ENCODE measurements around the gene DCAF10.

The DCAF10 gene

DNA sequence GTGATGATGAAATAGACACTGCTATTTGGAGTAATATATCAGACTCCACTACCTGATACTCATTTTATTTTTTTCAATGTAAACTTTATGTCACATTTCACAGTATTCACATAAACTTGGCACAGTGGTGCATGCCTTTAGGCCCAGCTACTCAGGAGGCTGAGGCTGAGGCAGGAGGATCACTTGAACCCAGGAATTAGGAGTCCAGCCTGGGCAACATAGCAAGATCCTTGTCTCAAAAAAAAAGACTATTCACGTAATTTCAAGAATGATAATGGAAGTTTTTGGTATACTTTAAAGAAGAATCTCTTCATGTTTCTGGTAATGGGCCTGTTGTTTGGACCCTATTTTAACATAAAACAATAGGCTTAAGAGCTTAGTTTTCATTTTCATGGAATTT lies 56.0 kb downstream of the DCAF10 start:
- in situ Hi-C loops (cut with MboI; ENCODE audit: low sequenced_read_pairs) = no loop called here

DNA sequence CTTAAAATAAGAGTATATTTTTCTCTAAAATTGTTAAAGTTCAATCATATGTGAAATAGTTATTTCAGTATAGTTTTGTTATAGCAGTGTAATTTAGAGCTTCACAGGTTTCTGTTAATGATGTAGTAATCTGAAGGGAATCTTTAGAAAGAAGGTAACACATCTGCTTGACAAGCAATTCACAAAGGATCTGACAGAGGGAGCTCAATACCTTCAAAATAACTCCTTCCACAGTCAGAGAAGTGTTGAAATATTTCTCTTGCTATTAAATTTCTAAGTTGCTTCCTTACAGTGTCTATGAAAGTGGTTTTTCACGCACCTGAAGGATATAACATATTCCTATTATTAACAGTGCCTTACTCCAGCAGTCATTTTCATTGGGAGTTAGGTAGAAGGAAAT lies 58.4 kb downstream of the DCAF10 start:
- in situ Hi-C loops (cut with MboI; ENCODE audit: low sequenced_read_pairs) = no loop called here

- in situ Hi-C loops (cut with MboI; ENCODE audit: low sequenced_read_pairs) = no loop called here
Observed at GRCh38 chr9:37862530-37862929, 61.9 kb downstream of the DCAF10 start.

DNA sequence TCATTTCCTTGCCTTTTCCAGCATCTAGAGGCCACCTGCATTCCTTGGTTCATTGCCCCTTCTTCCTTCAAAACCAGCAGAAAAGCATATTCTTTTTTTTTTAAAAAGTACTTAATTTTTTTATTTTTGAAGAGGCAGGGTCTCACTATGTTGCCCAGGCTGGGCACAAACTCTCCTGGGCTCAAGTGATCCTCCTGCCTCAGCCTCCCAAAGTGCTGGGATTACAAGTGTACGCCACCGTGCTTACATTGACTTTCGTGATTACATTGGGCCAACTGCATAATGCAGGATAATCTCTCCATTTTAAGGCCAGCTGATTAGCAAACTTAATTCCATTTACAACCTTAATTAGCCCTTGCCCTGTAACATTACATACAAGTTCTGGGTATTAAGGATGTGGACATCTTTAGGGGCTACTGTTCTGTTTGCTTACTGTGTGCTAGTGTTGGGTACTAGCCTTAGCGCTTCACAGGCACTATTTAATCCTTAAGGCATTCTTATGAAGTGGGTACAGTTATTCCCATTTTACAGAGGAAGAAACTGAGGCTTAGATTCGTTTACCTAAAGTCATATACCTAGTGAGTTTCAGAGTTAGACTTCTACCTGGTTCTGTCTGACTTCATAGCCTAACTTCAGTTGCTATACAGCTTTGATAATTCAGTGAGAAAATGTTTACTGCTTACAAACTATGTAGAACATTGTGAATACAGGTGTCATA lies 69.6 kb downstream of the DCAF10 start:
- in situ Hi-C loops (cut with MboI; ENCODE audit: low sequenced_read_pairs) = no loop called here

GRCh38 chr9:37870799-37871176 lies 70.2 kb downstream of the DCAF10 start:
- in situ Hi-C loops (cut with MboI; ENCODE audit: low sequenced_read_pairs) = no loop called here

- in situ Hi-C loops (cut with MboI; ENCODE audit: low sequenced_read_pairs) = no loop called here
Observed at GRCh38 chr9:37873955-37874354, 73.4 kb downstream of the DCAF10 start.

- in situ Hi-C loops (cut with MboI; ENCODE audit: low sequenced_read_pairs) = loop anchor here (25.0 kb wide), 1 partner anchor 289 kb away; the partner anchor contains the start of genes FBXO10 and TOMM5
Observed at GRCh38 chr9:37876376-37876775, 75.8 kb downstream of the DCAF10 start.

DNA sequence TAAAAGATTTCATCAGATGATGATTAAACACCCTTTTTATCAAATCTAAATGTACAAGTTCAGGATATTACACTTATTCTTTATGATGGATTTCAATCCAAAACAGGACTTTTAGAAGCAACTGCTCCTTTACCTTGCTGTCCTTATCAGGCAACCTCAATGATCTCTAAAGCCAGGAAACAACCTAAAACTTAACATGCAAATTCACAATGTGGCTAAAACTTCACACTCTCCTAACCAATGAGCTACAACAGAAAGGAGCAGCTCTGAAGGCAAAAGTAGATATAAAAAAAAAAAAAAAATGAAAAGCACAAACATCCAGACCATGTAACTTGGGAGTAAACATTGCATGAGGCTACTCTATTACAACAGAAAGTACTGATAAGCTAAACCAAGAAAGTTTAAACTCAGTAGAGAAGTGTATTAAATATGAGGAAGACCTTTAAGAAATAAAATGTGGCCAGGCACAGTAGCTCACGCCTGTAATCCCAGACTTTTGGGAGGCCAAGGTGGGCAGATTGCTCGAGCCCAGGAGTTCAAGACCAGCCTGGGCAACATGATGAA lies 80.4 kb downstream of the DCAF10 start:
- in situ Hi-C loops (cut with MboI; ENCODE audit: low sequenced_read_pairs) = loop anchor here (25.0 kb wide), 1 partner anchor 294 kb away; the partner anchor contains the start of genes FBXO10 and TOMM5

DNA sequence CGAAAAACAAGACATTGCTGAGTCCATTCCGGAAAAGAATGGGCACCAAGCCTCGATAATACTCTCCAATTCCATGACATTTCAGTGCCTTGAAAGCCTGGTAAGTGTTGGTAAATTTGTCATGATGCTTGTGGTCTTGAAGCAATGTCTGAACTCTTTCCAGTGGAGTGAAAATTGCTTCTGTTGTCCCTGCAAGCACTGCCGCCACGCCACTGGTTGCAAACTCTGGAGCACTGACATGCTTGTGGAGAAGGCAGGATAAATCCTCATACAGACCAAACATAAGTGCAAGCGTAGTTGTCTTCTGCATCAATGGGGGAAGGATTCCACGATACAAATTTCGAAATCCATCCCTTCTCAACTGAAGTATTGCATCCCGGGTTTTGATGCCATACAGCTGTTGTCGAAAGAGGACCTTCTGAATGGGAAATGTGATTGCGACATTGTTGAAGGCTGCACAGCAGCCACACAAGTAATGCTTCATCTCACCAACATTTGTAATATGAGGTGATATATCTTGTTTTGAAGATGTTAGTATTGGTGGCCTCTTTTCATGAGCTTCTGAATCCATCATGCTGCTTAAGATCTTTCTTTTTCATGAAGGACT lies 87.5 kb downstream of the DCAF10 start:
- in situ Hi-C loops (cut with MboI; ENCODE audit: low sequenced_read_pairs) = loop anchor here (25.0 kb wide), 1 partner anchor 301 kb away; the partner anchor contains the start of genes FBXO10 and TOMM5

DNA sequence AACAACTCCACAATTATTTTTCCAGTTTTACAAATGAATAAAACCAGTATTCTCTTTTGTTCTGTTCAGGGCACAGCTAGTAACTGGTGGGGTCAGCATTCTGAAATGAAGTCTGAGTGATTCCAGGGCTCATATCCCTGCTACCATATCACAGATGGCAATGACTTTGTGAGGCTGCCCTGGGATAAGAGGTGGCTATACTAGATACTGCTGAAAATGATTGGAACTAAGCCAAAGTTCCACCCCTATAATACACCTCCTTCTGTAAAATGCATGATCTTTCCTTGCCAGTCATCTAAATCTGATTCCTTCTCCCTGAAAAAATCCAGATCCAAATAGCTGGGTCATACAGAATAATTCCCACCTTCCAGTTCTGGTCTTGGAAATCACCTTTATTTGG lies 88.9 kb downstream of the DCAF10 start:
- in situ Hi-C loops (cut with MboI; ENCODE audit: low sequenced_read_pairs) = loop anchor here (25.0 kb wide), 1 partner anchor 302 kb away; the partner anchor contains the start of genes FBXO10 and TOMM5

DNA sequence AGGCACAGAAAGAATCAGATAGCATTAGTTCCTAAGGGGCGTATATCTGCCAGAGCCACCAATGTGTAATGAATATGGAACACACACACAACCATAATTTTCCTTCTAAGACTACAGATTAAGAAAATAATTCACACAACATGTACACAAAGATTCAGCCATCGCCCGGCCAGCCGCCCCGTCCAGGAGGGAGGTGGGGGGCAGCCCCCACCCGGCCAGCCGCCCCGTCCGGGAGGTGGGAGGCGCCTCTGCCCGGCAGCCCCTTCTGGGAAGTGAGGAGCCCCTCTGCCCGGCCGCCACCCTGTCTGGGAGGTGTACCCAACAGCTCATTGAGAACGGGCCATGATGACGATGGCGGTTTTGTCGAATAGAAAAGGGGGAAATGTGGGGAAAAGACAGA lies 90.4 kb downstream of the DCAF10 start:
- in situ Hi-C loops (cut with MboI; ENCODE audit: low sequenced_read_pairs) = loop anchor here (25.0 kb wide), 1 partner anchor 304 kb away; the partner anchor contains the start of genes FBXO10 and TOMM5

DNA sequence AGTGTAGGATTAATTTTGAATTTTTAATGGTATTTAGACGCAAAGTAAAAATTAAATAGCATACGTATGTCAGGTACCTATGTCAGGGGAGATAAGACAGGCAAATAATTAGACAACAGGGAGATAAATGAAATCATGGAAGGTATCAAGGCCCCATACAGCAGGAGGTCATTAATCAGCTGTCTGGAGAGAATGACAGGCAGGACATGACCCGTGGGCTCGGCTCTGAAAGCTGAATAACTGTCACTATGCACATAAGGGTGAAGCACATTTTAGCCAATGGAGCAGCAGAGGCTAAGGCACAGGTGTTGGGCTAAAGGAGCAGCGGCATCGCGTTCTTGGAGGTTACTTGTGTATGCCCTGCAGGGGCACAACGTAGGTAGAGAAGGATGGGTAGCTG lies 91.5 kb downstream of the DCAF10 start:
- in situ Hi-C loops (cut with MboI; ENCODE audit: low sequenced_read_pairs) = loop anchor here (25.0 kb wide), 1 partner anchor 305 kb away; the partner anchor contains the start of genes FBXO10 and TOMM5

DNA sequence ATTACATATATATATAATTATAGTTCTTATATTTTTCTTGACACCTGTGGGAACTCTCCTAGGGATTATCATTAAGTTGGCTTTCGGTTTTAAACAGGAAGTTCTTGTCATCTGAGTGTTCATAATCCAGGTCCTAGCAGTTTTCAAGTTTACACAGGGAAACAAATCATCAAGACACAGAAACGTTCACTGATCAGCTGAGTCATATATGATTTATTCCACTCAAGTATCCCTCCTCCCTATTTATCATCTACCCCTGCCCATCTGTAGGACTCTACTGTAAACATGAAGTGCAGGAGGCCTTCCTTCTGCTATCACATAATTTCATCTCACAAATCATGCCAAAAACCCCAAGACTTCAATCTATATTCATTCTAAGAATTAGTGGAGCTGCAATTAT lies 97.1 kb downstream of the DCAF10 start:
- in situ Hi-C loops (cut with MboI; ENCODE audit: low sequenced_read_pairs) = loop anchor here (25.0 kb wide), 1 partner anchor 310 kb away; the partner anchor contains the start of genes FBXO10 and TOMM5

- in situ Hi-C loops (cut with MboI; ENCODE audit: low sequenced_read_pairs) = loop anchor here (25.0 kb wide), 1 partner anchor 312 kb away; the partner anchor contains the start of genes FBXO10 and TOMM5
Observed at GRCh38 chr9:37899041-37899440, 98.4 kb downstream of the DCAF10 start.

DNA sequence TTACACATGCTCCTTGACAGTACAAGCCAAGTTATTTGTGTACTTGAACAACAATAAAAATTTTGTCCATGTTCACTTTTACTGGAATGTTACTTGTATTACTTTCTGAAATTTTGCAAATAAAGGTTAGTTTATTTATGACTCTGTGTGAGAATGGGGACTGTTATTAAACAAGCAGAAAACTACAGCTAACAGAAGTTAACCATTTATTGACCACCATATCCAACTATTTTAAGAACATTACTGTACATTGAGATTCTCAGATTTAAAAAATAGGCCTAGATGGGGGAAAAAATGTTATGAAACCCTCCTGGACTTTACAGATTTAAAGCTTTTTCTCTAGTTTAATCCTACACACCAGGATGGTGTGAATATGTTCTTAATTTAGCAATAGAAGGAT lies 101.5 kb downstream of the DCAF10 start:
- in situ Hi-C loops (cut with MboI; ENCODE audit: low sequenced_read_pairs) = loop anchor here (25.0 kb wide), 2 partner anchors 415 to 460 kb away; partner anchors contain the start of gene POLR1E

DNA sequence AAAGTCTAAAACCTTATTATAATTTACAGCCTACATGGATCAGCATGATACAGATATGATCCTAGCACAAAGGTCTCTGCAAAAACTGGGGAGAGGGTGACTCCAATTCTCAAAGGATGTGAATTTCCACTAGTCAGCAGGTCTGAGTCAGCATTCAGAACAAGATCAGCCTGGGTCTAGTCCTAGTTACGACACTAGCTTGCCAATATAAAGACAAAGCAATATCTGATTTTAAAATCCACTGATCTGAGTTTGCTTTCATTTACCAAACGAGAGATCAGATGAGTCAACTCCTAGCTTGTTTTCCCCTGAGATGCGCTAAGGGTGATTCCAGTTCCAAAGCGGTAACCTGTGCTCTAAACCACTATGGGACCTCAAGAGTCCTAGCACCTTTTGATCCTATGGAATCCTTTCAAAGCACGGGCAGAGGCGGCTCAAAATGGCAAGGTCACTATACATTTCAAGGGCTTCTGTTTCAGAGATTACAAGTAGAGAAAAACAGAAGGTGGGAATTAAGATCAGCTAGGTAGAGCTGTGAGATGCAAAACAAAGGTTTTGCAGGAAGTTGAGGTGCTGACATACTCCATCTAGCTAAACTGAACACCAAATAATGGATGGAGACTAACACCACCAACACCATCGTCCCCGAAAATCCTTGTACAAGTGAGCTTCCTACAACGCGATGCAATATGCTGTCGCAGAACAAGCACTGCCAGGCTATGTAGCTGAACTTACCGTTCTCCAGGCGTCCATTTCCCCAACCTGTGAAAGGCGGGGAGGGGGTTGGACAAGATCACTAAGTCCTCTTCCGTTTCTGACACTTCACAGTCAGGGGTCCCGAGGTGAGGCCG lies 102.4 kb downstream of the DCAF10 start:
- in situ Hi-C loops (cut with MboI; ENCODE audit: low sequenced_read_pairs) = loop anchor here (25.0 kb wide), 2 partner anchors 416 to 459 kb away; partner anchors contain the start of gene POLR1E

DNA sequence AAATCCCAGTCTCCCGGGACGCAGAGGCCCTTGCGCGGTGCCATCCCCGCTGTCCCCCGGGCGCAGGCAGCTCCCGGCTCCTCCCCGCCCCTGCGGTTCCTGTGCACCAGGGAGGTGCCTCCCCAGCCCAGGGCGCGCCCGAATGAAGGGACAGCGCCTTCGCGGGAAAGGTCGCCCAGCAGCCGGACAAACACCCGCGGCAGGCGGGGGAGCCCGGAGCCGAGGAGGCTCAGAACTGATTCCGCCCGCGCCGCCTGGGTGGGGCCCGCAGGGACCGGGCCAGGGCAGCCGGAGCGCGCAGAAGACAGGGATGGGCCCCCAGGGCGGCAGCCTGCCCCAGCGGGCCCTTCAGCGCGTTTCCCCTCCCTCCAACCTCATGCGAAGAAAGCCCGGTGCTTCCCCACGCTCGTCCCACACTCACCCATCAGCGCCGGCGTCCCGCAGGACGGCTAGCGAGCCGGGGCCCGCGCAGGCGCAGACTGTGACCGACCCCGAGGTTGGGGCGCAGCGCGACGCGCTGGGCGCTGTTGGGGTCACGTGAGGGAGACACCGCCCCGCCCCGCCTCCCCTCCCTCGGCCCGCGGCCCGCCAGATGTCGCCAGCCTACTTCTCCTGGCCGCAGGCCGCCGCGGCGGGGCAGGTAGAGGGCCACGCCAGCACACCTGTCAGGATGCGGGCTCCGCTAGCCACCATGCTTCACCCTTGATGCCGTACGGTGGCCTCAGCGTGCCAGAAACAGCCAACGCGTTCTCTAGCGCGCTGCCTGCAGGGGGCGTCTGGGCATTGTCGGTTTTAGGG lies 103.2 kb downstream of the DCAF10 start, which contains the start of gene SLC25A51:
Gene SLC25A51 (minus strand): TSS at position 481 of the 798 bp plus-strand sequence. CDS start 15,577 bp downstream, outside the sequence.
- in situ Hi-C loops (cut with MboI; ENCODE audit: low sequenced_read_pairs) = loop anchor here (25.0 kb wide), 2 partner anchors 417 to 458 kb away; partner anchors contain the start of gene POLR1E

DNA sequence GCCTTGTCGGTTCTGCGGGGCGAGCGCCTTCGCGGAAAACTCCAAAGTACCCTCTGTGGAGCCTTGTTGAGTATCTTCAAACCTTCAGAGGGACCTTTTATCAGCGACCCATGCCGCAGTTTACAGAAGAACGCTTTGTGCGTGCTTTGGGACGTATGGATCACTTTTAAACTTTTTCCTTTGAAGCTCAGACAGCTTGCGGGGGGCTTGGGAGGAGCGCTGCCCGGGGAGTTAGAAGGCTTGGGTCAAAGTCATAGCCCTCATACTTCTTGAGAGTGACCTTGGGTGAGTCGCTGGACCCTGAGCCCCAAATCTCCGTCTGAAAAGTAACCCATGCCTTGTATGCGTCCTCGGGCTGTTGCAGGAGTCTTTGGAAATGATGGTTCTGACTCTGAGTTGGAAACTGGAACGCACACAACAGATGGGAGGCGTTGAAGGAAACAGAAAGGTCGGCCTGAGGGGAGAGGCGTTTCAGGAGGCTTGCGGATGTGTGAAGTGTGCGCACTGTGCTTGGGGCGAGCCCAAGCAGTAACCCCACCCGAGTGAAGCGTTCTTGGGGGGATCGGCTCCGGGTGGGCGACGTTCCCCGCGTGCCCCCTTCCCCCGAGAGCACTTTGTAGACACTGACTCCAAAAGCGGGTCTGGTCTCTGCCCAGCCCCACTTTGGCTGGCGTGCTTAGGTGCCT lies 104.0 kb downstream of the DCAF10 start:
- in situ Hi-C loops (cut with MboI; ENCODE audit: low sequenced_read_pairs) = loop anchor here (25.0 kb wide), 2 partner anchors 417 to 458 kb away; partner anchors contain the start of gene POLR1E

DNA sequence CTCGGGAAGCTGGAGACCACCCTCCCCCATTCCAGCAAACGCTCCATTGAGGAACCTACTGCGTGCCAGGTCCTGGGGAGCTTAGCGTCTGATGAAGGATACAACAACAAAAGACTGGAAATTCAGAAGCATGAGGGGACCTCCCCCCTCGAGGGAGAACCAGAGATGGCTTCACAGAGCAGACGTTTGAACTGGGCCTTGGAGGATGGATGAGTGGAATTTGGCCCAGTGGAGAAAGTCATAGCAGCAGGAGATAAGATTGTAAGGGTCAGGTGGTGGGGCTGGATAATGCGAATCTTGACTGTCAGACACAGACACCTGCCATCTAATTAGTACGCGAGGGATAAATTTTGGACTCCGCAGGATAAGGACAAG lies 104.5 kb downstream of the DCAF10 start:
- in situ Hi-C loops (cut with MboI; ENCODE audit: low sequenced_read_pairs) = loop anchor here (25.0 kb wide), 2 partner anchors 418 to 457 kb away; partner anchors contain the start of gene POLR1E

Data from HL-60/S4 treated with retinoic acid at 250 ng/mL for 4 days and 3 days (cell line).